Measurements from ENCODE around the gene SLC37A1. TPM values are rescaled to one million over a fixed set of nuclear protein-coding genes. Genes with fewer than 3 reads are reported as not detected.

The SLC37A1 gene
- total and polyA plus RNA-seq, 2 of the 13 experiments (the other 11 are each of a cell fraction or from before 2014, with no cell fraction given), result 0.22 to 0.40 TPM

- H4K20me1 ChIP-seq (ENCODE audit: insufficient read depth, low read length), result no peaks in the 10 kb centered on the region
- DNase-seq (ENCODE audit: low spot score), result no peak
- ChIA-PET CTCF (ENCODE audit: low intra/inter-chr PET ratio, low total read pairs) (no interaction called here), POLR2A (no interaction called here)
- FAIRE-seq, result no peak
- WGBS (ENCODE audit: low lambda C conversion rate), result 52% methylated on average over 17 of the region's 18 CpGs
- no peak overlapping the region for H2AFZ ChIP-seq (ENCODE audit: low read length)
- ATAC-seq, result no peak
- no peaks in the 10 kb centered on the region for H3K79me2 ChIP-seq (ENCODE audit: insufficient read depth, low read length)
- H3K4me2 ChIP-seq (ENCODE audit: low read depth, low read length), result no peak overlapping the region
- no peak for TF ChIP-seq RXRB (CRISPR knock-in tag; IDR thresholded peaks at IDR 0.05; ENCODE audit: borderline replicate concordance)
- TF ChIP-seq MNT (IDR thresholded peaks at IDR 0.05), result peak; percentile 98
- peaks cover 15% of the 10 kb centered on the region for H3K4me1 ChIP-seq (ENCODE audit: insufficient read depth, low read length)
- no peak overlapping the region for H3K27ac ChIP-seq (ENCODE audit: extremely low read length, insufficient read depth, low read length)
- no peak overlapping the region for H3K4me3 ChIP-seq (replicated peaks in 1 of 3; ENCODE audit: insufficient read depth in 1 of 3, low read depth in 2 of 3, low read length in 3 of 3)
- H3K27me3 ChIP-seq (ENCODE audit: control insufficient read depth in 1 of 2, insufficient read depth in 2 of 2, low read length in 2 of 2), result peaks cover 0 to 30% of the 10 kb centered on the region in 2 experiments; a peak in 4 of 5 replicates
- no TSS peak for BruUV-seq (replicated peaks)
- in situ Hi-C loops (cut with HindIII; ENCODE audit: extremely low pct_ligation_motif_present, low pct_unique_long_range_greater_than_20kb), result no loop called here
- intact Hi-C loops (cut with micrococcal nuclease; ENCODE audit: unreplicated experiment), result loop anchor here (5.0 kb wide), 1 partner anchor 231 kb away; no protein-coding TSS in a partner anchor
- no peaks in the 10 kb centered on the region for H3K9me3 ChIP-seq (ENCODE audit: low read length)
- H3K36me3 ChIP-seq (replicated peaks in 1 of 2; ENCODE audit: control insufficient read depth in 1 of 2, insufficient read depth in 2 of 2, low read length in 2 of 2), result no peaks in the 10 kb centered on the region
- no peak overlapping the region for H3K9ac ChIP-seq (ENCODE audit: insufficient read depth, low read depth, low read length)
Measured at GRCh38 chr21:42591170-42591869, 77.7 kb downstream of the SLC37A1 start.

GRCh38 chr21:42592156-42592820 is 78.6 kb downstream of the SLC37A1 start:
- CTCF ChIA-PET (ENCODE audit: low intra/inter-chr PET ratio, low total read pairs), result interaction anchor here (2.2 kb wide), 1 partner anchor 226 kb away, joined by 18 read pairs; no protein-coding TSS in a partner anchor
- Histone ChIP-seq H3K4me1 (ENCODE audit: insufficient read depth, low read length) (peaks cover 15% of the 10 kb centered on the region), H3K9ac (ENCODE audit: insufficient read depth, low read depth, low read length) (no peak overlapping the region), H3K36me3 (replicated peaks in 1 of 2; ENCODE audit: control insufficient read depth in 1 of 2, insufficient read depth in 2 of 2, low read length in 2 of 2) (no peaks in the 10 kb centered on the region), H3K4me2 (ENCODE audit: low read depth, low read length) (peak overlapping the region; percentile 83; the same call in 1 of the 2 replicates), H4K20me1 (ENCODE audit: insufficient read depth, low read length) (no peaks in the 10 kb centered on the region), H3K9me3 (ENCODE audit: low read length) (no peaks in the 10 kb centered on the region), H2AFZ (ENCODE audit: low read length) (no peak overlapping the region), H3K79me2 (ENCODE audit: insufficient read depth, low read length) (no peaks in the 10 kb centered on the region), H3K27me3 (ENCODE audit: control insufficient read depth in 1 of 2, insufficient read depth in 2 of 2, low read length in 2 of 2) (peaks cover 0 to 37% of the 10 kb centered on the region in 2 experiments; a peak in 4 of 5 replicates), H3K27ac (ENCODE audit: extremely low read length, insufficient read depth, low read length) (no peak overlapping the region), H3K4me3 (replicated peaks in 1 of 3; ENCODE audit: insufficient read depth in 1 of 3, low read depth in 2 of 3, low read length in 3 of 3) (no peak overlapping the region)
- 62% methylated on average over 19 of the region's 19 CpGs for WGBS (ENCODE audit: low lambda C conversion rate)
- TF ChIP-seq NFATC3 (CRISPR knock-in tag; IDR thresholded peaks at IDR 0.05), result no peak
- no peak for TF ChIP-seq ATRX (CRISPR knock-in tag; IDR thresholded peaks at IDR 0.05; ENCODE audit: borderline replicate concordance)
- no peak for DNase-seq (ENCODE audit: low spot score)
- POLR2A ChIA-PET, result no interaction called here
- in situ Hi-C loops (cut with HindIII; ENCODE audit: extremely low pct_ligation_motif_present, low pct_unique_long_range_greater_than_20kb) (no loop called here), intact Hi-C loops (cut with micrococcal nuclease; ENCODE audit: unreplicated experiment) (loop anchor here (5.0 kb wide), 1 partner anchor 230 kb away; no protein-coding TSS in a partner anchor)
- no TSS peak for BruUV-seq (replicated peaks)
- ATAC-seq, result no peak
- FAIRE-seq, result no peak

Data from HepG2 (cell line).